PC-3 (cell line): Measurements from ENCODE around the gene TSC22D4. TPM values are rescaled to one million over a fixed set of nuclear protein-coding genes. Genes with fewer than 3 reads are reported as not detected.
A peak's percentile ranks its signal among the peaks of the same experiment; 100 is the strongest.
"Not testable (repeated sequence)": the region's sequence is repeated elsewhere in the genome, so short reads cannot be mapped to it uniquely, and the experiment has no call there.

ENCODE experiments used
- ATAC-seq: fragments of 200-7000 bp; cut with Tn5 transposase; 2 replicates; pipeline ENCODE4 v1.9.1; 2020; ENCODE audit warnings: mild to moderate bottlenecking, moderate library complexity
- Bru-seq: library from RNA; stranded (reverse); fragments of 400-500 nt; gene quantifications from one replicate; lab custom pipeline; 2021; lab: Mats Ljungman, UMichigan
- BruChase-seq, 2 experiments: library from RNA; stranded (reverse); fragments of 400-500 nt; gene quantifications; one replicate each; lab custom pipeline; 2021; lab: Mats Ljungman, UMichigan
- BruUV-seq: library from RNA; stranded (reverse); fragments of 400-500 nt; replicated peaks from 2 replicates; lab custom pipeline; 2021; lab: Mats Ljungman, UMichigan
- CTCF ChIA-PET: fragments of 300-600 bp; sonication (Branson Sonifier 250); formaldehyde crosslinking; loops from one replicate; lab custom pipeline; 2022; ENCODE audit warnings: antibody characterized with exemption; lab: Charles Lee
- POLR2A ChIA-PET: fragments of 300-600 bp; sonication (Branson Sonifier 250); formaldehyde crosslinking; loops from one replicate; lab custom pipeline; 2022; ENCODE audit warnings: antibody characterized with exemption; ENCODE audit not compliant: unreplicated experiment; lab: Charles Lee
- DNase-seq: peaks from one replicate; pipeline ENCODE4 v3.0.0-alpha.2; 2015
- H2AFZ ChIP-seq: fragments of 300-600 bp; sonication (generic); 2 replicates; pipeline ENCODE4 v1.6.0; 2016; ENCODE audit warnings: antibody characterized with exemption, low read length
- H3F3A ChIP-seq: fragments of 300-600 bp; sonication (generic); one replicate; pipeline ENCODE4 v1.6.0; 2017; ENCODE audit warnings: antibody characterized with exemption, low read length, control low read depth, mild to moderate bottlenecking; ENCODE audit not compliant: unreplicated experiment
- H3K27ac ChIP-seq: fragments of 300-600 bp; sonication (generic); 2 replicates; pipeline ENCODE4 v1.5.1; 2016; ENCODE audit warnings: mild to moderate bottlenecking, low read length
- H3K27me3 ChIP-seq: fragments of 300-600 bp; sonication (generic); 2 replicates; pipeline ENCODE4 v1.6.1; 2016; ENCODE audit warnings: low read length, mixed read lengths
- H3K36me3 ChIP-seq: fragments of 300-600 bp; sonication (generic); 2 replicates; pipeline ENCODE4 v1.6.1; 2016; ENCODE audit warnings: low read depth, mixed run types, low read length, mixed read lengths
- H3K4me1 ChIP-seq: fragments of 300-600 bp; sonication (generic); 2 replicates; pipeline ENCODE4 v1.5.1; 2016; ENCODE audit warnings: low read length; ENCODE audit not compliant: insufficient read depth
- H3K4me2 ChIP-seq: fragments of 300-600 bp; sonication (generic); 2 replicates; pipeline ENCODE4 v1.6.0; 2016; ENCODE audit warnings: low read length
- H3K4me3 ChIP-seq: fragments of 300-600 bp; sonication (generic); 2 replicates; pipeline ENCODE4 v1.5.1; 2016; ENCODE audit warnings: mild to moderate bottlenecking, low read length, mixed read lengths
- H3K79me2 ChIP-seq: fragments of 300-600 bp; sonication (generic); 2 replicates; pipeline ENCODE4 v1.6.1; 2017; ENCODE audit warnings: low read length, mixed read lengths
- H3K9ac ChIP-seq: fragments of 300-600 bp; sonication (generic); 2 replicates; pipeline ENCODE4 v1.6.0; 2016; ENCODE audit warnings: mild to moderate bottlenecking, low read length
- H3K9me2 ChIP-seq: fragments of 300-600 bp; sonication (generic); replicated peaks from 2 replicates; pipeline ENCODE4 v1.6.1; 2016; ENCODE audit warnings: mixed run types, low read length, mixed read lengths
- H3K9me3 ChIP-seq: fragments of 300-600 bp; sonication (generic); 2 replicates; pipeline ENCODE4 v1.6.1; 2016; ENCODE audit warnings: low read length, mixed read lengths
- H4K20me1 ChIP-seq: fragments of 300-600 bp; sonication (generic); 2 replicates; pipeline ENCODE4 v1.6.1; 2016; ENCODE audit warnings: low read length, mixed read lengths
- CTCF ChIP-seq: fragments of 300-600 bp; sonication (generic); conservative IDR thresholded peaks from 2 replicates; pipeline ENCODE4 v1.5.1; 2017; ENCODE audit warnings: antibody characterized with exemption, low read depth, mild to moderate bottlenecking, low read length
- EZH2 ChIP-seq: fragments of 300-600 bp; sonication (generic); IDR thresholded peaks from one replicate; pipeline ENCODE4 v1.6.1; 2017; ENCODE audit warnings: antibody characterized with exemption, mild to moderate bottlenecking, low read length; ENCODE audit not compliant: unreplicated experiment
- EZH2phosphoT487 ChIP-seq: fragments of 300-600 bp; sonication (generic); IDR thresholded peaks from 2 replicates; pipeline ENCODE4 v1.6.1; 2018; ENCODE audit warnings: mild to moderate bottlenecking, antibody characterized with exemption, low read length, borderline replicate concordance
- intact Hi-C: fragments of 100-400 bp; cut with micrococcal nuclease; formaldehyde crosslinking; loops from 2 replicates; pipeline ENCODE4 v1.9.0; 2023
- long read RNA-seq: library from polyadenylated mRNA; unstranded; transcript quantifications from one replicate; pipeline ENCODE4 v2.0.0, GENCODE V29; 2021; ENCODE audit not compliant: unreplicated experiment
- total RNA-seq: library from RNA; depleted of rRNA; stranded (reverse); fragments of >200 nt; gene quantifications from 2 replicates; pipeline ENCODE4 v1.2.3, GENCODE V29; 2014; rRNA removed

Gene TSC22D4
- total RNA-seq (57.1 and 66.1 TPM in 2 replicates), Bru-seq, nascent RNA (percentile 64 among the genes with signal in this experiment), BruChase-seq, experiment 1, labeled RNA remaining after a 6-hour chase (percentile 83 among the genes with signal in this experiment), BruChase-seq, experiment 2, labeled RNA remaining after a 2-hour chase (percentile 77 among the genes with signal in this experiment)
- long read RNA-seq, transcript TSC22D4-201 (5 exons, 2,383 nt) = minor isoform, 6 of 99 reads
- long read RNA-seq, transcript TSC22D4-202 (5 exons, 1,469 nt) = major isoform, 11 of 99 reads
- long read RNA-seq, partial matches to known transcripts = 36 of 99 reads
- long read RNA-seq, other reads (novel, unspliced or antisense) = 46 of 99 reads

DNA sequence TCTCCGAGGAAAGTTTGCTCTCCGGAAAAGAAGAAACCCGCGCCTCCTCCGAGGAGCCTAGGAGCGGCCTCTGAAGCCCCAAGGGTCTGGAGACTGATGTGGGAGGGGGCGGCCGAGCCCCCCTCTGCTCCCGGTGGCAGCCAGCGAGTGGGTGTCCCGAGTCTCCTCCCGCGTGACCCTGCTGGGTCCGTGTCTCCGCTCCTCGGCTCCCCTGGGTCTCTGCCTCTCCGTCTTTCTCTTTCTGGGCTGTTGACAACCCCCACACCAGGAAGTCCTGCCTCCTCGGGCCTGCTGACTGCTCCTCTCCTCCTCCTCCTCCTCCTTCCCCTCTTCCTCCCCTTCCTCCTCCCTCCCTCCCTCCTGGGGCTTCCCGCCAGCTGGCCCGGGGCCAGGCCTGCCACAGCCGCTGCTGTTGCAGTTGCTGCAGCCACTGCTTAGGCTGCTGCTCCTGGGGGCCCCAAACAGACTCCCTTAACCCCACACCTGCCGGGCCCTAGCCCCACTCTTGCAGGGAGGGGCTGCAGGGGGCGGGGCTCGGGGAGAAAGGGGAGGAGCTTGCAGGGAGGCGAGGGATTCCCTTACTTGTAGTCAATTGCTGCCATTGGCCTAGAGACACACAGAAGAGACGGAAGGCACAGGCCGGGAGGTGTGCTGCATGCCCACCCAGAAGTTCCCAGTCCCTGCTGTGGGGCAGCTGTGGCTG, at the start of gene TSC22D4:
Gene TSC22D4 (minus strand): TSS at position 257 of the 703 bp plus-strand sequence. CDS start 1,176 bp downstream, outside the sequence.
- Histone ChIP-seq H3K9me2 (no peaks in the 10 kb centered on the region), H3F3A (no peaks in the 10 kb centered on the region), H3K4me3 (peak within 1 kb of the TSS; percentile 84), H3K9me3 (no peaks in the 10 kb centered on the region), H3K27me3 (no peaks in the 10 kb centered on the region), H2AFZ (peak within 1 kb of the TSS; percentile 82), H3K4me1 (peaks cover 11% of the 10 kb centered on the region; the same call in 1 of the 2 replicates), H3K27ac (no peak within 1 kb of the TSS), H3K36me3 (no peaks in the 10 kb centered on the region), H4K20me1 (no peaks in the 10 kb centered on the region), H3K9ac (peak within 1 kb of the TSS; percentile 84), H3K4me2 (peak within 1 kb of the TSS; percentile 92), H3K79me2 (peaks cover 26% of the 10 kb centered on the region)
- TF ChIP-seq CTCF (no peak), EZH2 (no peak), EZH2phosphoT487 (no peak)
- no TSS peak for BruUV-seq
- ChIA-PET POLR2A (interaction anchor here (0.6 kb wide), 2 partner anchors 42 to 147 kb away, joined by 4 to 5 read pairs; no protein-coding TSS in a partner anchor), CTCF (interaction anchor here (0.5 to 0.9 kb wide), 5 partner anchors 13 to 195 kb away, joined by 3 to 11 read pairs (median 4); no protein-coding TSS in a partner anchor)
- DNase-seq = peak; percentile 82
- ATAC-seq = peak; percentile 77
- intact Hi-C loops = loop anchor here (2.0 kb wide), 1 partner anchor 60 kb away; the partner anchor contains the start of gene AGFG2

- H3K9ac ChIP-seq, H3F3A ChIP-seq, H3K9me3 ChIP-seq, H2AFZ ChIP-seq, H3K36me3 ChIP-seq, H4K20me1 ChIP-seq, BruUV-seq, ATAC-seq, H3K27ac ChIP-seq, POLR2A ChIA-PET, DNase-seq, CTCF ChIA-PET, H3K4me2 ChIP-seq, H3K4me3 ChIP-seq, H3K79me2 ChIP-seq, H3K27me3 ChIP-seq, intact Hi-C loops, H3K4me1 ChIP-seq, H3K9me2 ChIP-seq: not testable (repeated sequence)
Measured at GRCh38 chr7:100528108-100528866, 49.3 kb upstream of the TSC22D4 start.

- H2AFZ ChIP-seq, H3K27ac ChIP-seq, H3K4me3 ChIP-seq, H3K4me2 ChIP-seq, intact Hi-C loops, H3K36me3 ChIP-seq, H3K9ac ChIP-seq, CTCF ChIA-PET, DNase-seq, H3K4me1 ChIP-seq, BruUV-seq, ATAC-seq, H3K27me3 ChIP-seq, H4K20me1 ChIP-seq, H3K79me2 ChIP-seq, H3F3A ChIP-seq, H3K9me2 ChIP-seq, H3K9me3 ChIP-seq, POLR2A ChIA-PET: not testable (repeated sequence)
Measured at GRCh38 chr7:100523192-100523591, 44.2 kb upstream of the TSC22D4 start.

DNA sequence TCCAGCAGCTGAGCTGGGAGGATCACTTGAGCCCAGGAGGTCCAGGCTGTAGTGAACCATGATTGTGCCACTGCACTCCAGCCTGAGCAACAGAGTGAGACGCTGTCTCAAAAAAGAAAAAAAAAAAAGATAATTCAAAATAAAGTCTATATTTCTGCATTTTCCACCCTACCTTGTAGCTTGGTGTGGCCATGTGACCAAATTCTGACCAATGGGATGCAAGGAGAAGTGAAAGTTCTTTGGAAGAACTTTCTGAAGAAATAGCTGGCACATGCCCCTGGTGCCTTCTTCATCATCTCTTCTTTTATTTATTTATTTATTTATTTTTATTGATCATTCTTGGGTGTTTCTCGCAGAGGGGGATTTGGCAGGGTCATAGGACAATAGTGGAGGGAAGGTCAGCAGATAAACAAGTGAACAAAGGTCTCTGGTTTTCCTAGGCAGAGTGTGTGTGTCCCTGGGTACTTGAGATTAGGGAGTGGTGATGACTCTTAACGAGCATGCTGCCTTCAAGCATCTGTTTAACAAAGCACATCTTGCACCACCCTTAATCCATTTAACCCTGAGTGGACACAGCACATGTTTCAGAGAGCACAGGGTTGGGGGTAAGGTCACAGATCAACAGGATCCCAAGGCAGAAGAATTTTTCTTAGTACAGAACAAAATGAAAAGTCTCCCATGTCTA, 43.0 kb upstream of the TSC22D4 start:
- H3K9me2 ChIP-seq, BruUV-seq, H3K4me3 ChIP-seq, H3K27ac ChIP-seq, H3K9ac ChIP-seq, H3K9me3 ChIP-seq, DNase-seq, H3K36me3 ChIP-seq, intact Hi-C loops, H3K4me1 ChIP-seq, H2AFZ ChIP-seq, H3K4me2 ChIP-seq, POLR2A ChIA-PET, ATAC-seq, H3F3A ChIP-seq, H4K20me1 ChIP-seq, H3K27me3 ChIP-seq, H3K79me2 ChIP-seq, CTCF ChIA-PET: not testable (repeated sequence)
